Measurements from ENCODE around the gene ADGRA1.

DNA sequence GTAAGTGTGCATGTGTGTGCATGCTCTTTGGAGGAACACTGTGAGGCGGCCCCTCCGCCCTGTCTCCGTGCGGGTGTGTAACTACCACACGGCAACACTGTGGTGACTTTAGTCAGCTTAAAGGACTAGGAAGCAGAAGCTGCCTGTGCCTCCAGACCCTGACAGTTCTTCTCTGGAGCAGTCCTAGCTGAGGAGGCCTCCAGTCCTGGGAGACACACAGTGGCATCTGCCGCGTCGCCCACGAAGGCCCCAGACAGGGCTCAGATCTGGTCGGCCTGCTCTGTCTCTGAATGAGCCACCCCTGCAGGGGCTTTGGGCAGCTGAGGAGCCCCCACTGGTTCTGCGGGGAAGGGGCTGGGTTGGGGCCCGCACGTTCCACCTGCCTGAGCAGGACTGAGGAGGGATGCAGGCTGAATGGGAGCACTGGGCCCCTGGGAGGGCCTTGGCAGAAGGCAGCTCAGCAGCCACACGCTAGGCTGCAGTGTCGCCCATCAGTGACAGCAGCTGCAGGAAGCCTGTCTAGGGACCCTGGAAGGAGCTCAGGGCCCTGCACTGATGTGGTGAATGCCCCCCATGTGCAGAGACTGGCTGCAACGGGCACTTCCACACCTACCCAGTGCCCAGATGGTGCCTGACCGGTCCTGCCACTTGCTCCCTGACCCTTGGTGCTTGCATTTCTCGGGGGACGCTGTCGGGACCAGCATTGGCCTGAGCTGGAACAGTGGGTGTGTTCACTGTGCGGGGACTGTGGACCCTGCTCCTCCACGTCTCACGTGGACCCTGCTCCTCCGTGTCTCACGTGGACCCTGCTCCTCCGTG is 45.0 kb downstream of the ADGRA1 start:
- TF ChIP-seq CTCF (IDR thresholded peaks at IDR 0.05; ENCODE audit: borderline replicate concordance, extremely low read depth, low read length, poor library complexity, severe bottlenecking) (no peak), EZH2 (IDR thresholded peaks at IDR 0.05; ENCODE audit: borderline replicate concordance, low read depth, low read length, severe bottlenecking) (no peak)

Data from DND-41 (cell line).